RWPE2 (cell line): ENCODE data around the gene IQGAP2.
"Not testable (repeated sequence)": the region's sequence is repeated elsewhere in the genome, so short reads cannot be mapped to it uniquely, and the experiment has no call there.

Source experiments
- ATAC-seq: fragments of 200-7000 bp; cut with Tn5 transposase; 3 replicates; pipeline ENCODE4 v1.9.1; 2021; ENCODE audit warnings: low read depth
- DNase-seq: peaks from one replicate; pipeline ENCODE4 v3.0.0-alpha.2; 2020; ENCODE audit warnings: low spot score
- H3K27ac ChIP-seq: fragments of 450-650 bp; 2 replicates; pipeline ENCODE4 v1.5.1; 2017; ENCODE audit warnings: mild to moderate bottlenecking; ENCODE audit not compliant: poor library complexity, severe bottlenecking
- H3K27me3 ChIP-seq: fragments of 250-450 bp; sonication (Bioruptor Pico); 2 replicates; pipeline ENCODE4 v1.5.1; 2021; ENCODE audit warnings: mild to moderate bottlenecking, moderate library complexity; ENCODE audit not compliant: insufficient read depth, poor library complexity, severe bottlenecking
- H3K36me3 ChIP-seq: fragments of 250-450 bp; sonication (Bioruptor Pico); 2 replicates; pipeline ENCODE4 v1.5.1; 2020; ENCODE audit warnings: low read depth, mild to moderate bottlenecking, moderate library complexity
- H3K4me1 ChIP-seq: fragments of 250-450 bp; sonication (Bioruptor Pico); 2 replicates; pipeline ENCODE4 v1.5.1; 2021; ENCODE audit warnings: mild to moderate bottlenecking, moderate library complexity; ENCODE audit not compliant: insufficient read depth, poor library complexity, severe bottlenecking
- H3K4me3 ChIP-seq: fragments of 250-450 bp; sonication (Bioruptor Pico); 2 replicates; pipeline ENCODE4 v1.5.1; 2021; ENCODE audit warnings: mild to moderate bottlenecking, moderate library complexity; ENCODE audit not compliant: severe bottlenecking
- H3K9me3 ChIP-seq: fragments of 250-450 bp; sonication (Bioruptor Pico); 2 replicates; pipeline ENCODE4 v1.5.1; 2021; ENCODE audit warnings: mild to moderate bottlenecking, moderate library complexity; ENCODE audit not compliant: severe bottlenecking
- TF ChIP-seq, protein P1 (sequence below): fragments of 450-650 bp; IDR thresholded peaks from one replicate; pipeline ENCODE4 v1.5.1; 2017; ENCODE audit warnings: mild to moderate bottlenecking, moderate library complexity; ENCODE audit not compliant: poor library complexity, severe bottlenecking

IQGAP2 gene

DNA sequence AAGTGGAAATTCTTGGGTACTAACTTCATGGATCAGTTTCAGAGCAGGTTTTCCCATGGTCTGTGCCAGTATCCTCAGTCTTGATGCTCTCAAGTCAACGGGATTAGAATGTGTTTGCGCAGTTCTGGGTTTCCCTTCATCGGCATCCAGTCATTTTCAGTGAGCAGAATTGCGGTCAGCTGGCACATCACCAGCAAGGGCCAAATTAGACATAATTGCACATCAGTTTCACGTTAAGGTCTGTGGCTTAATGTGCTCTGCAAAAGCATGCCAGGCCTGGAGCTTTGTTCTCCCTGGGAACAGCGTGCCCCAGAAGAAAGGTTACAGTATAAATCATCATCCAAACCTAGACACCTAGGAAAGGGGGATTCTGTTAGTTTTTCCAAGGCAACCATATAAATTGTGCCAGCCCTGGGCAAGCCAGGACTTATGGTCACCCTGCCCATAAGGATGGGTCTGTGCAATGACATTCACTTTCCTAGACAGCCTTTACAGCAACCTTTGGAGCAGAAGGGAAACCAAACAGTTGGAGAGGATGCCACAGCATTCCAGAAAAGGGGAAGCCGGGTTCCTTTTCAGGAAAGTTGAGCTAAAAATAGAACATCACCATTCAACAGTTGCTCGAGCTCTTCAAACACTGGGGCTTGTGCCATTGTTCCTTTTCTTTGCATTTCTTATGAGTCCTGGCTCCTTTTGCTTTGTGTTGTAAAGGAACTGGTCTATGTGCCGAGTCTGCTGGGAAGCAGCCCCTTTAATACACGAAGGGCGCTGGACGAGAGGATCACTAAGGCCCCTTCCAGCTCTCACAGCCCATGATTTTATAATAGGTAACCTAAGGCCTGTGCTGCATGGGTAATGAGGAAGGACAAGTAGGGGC is 23.1 kb downstream of the IQGAP2 start:
- no peak for DNase-seq

DNA sequence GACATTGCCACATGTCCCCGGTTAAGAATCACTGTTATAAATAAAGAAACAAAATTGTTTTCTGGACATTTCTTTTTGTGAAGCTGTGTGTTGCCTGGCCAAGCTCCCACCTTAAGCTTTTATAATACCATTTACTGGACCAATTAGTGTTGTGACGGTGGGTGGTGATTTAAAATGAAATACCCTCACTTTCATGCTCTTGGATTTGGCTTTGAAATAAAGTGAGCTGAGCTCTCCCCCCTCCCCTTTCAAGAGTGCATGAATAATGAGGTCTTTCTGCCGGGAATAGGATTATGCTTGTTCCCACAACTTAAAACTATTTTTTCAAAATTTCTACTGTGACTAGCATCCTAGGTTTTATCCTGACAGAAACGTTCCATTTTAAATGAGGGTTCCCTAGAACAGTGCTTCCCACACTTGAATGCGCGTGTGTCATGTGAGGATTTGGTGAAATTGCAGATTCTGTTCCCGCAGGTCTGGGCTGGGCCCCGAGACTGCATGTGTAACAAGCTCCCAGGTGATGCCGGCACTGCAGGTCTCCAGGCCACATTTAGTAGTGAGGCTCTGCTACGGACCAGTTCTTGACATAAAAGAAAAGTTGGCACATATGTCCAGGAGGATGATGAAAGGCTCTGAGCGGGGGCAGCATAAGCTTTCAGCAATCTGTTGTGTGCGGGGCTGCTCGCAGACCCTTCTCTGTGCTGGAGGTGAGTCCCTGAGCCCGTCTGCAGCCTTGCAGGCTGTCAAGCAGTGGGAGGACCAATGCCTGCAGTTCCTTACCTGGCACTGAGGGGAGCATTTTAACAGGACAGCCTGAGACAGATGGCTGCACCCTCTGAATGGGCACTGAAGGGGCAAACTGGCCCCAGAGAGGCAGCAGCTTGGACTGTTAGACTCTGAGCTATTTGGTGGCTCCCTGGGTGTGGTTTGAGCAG is 24.4 kb downstream of the IQGAP2 start:
- H3K4me3 ChIP-seq, result no peak overlapping the region

More for the DNA sequence above, 23.1 kb downstream of the IQGAP2 start:
- Histone ChIP-seq H3K4me1 (no peaks in the 10 kb centered on the region), H3K4me3 (no peak overlapping the region), H3K27ac (no peak overlapping the region), H3K36me3 (no peaks in the 10 kb centered on the region), H3K27me3 (no peaks in the 10 kb centered on the region), H3K9me3 (no peaks in the 10 kb centered on the region)
- TF ChIP-seq, protein P1, sequence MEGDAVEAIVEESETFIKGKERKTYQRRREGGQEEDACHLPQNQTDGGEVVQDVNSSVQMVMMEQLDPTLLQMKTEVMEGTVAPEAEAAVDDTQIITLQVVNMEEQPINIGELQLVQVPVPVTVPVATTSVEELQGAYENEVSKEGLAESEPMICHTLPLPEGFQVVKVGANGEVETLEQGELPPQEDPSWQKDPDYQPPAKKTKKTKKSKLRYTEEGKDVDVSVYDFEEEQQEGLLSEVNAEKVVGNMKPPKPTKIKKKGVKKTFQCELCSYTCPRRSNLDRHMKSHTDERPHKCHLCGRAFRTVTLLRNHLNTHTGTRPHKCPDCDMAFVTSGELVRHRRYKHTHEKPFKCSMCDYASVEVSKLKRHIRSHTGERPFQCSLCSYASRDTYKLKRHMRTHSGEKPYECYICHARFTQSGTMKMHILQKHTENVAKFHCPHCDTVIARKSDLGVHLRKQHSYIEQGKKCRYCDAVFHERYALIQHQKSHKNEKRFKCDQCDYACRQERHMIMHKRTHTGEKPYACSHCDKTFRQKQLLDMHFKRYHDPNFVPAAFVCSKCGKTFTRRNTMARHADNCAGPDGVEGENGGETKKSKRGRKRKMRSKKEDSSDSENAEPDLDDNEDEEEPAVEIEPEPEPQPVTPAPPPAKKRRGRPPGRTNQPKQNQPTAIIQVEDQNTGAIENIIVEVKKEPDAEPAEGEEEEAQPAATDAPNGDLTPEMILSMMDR, result no peak
- no peak for ATAC-seq

DNA sequence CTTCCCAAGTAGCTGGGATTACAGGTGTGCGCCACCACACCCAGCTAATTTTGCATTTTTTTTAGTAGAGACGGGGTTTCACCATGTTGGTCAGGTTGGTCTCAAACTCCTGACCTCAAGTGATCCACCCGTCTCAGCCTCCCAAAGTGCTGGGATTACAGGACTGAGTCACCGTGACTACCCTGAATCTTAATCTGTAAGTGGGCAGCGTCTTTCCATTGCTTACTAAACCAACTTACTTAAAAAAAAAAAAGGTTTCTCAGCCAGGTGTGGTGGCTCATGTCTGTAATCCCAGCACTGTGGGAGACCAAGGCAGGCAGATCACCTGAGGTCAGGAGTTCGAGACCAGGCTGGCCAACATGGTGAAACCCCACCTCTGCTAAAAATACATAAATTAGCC is 25.5 kb downstream of the IQGAP2 start:
- not testable (repeated sequence) for ATAC-seq, H3K27ac ChIP-seq, H3K9me3 ChIP-seq, H3K36me3 ChIP-seq, H3K27me3 ChIP-seq, H3K4me3 ChIP-seq, DNase-seq, H3K4me1 ChIP-seq

More for the DNA sequence above, 24.4 kb downstream of the IQGAP2 start:
- Histone ChIP-seq H3K4me1 (no peaks in the 10 kb centered on the region), H3K9me3 (no peaks in the 10 kb centered on the region), H3K27me3 (no peaks in the 10 kb centered on the region), H3K27ac (no peak overlapping the region), H3K36me3 (no peaks in the 10 kb centered on the region)
- TF ChIP-seq, protein P1, result no peak
- ATAC-seq (no peak), DNase-seq (no peak)

DNA sequence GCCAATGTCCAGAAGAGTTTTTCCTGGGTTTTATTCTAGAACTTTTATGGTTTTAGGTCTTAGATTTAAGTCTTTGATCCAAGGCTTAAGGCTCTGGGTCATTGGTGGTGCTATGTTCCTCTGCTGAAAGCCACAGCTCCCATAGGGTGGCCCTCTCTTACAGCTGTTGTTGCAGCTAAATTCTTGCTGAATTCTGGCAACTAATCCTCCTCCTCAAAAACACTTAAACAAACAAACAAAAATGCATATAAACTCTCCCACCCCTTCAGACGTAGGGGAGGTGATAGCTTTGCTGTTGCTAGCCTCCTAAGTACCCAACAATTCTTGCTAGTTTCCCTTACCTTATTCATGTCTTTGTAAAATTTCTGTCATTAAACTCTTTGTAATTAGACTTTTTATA is 30.2 kb downstream of the IQGAP2 start:
- Histone ChIP-seq H3K9me3 (peaks cover 3% of the 10 kb centered on the region), H3K4me3 (no peak overlapping the region), H3K36me3 (no peaks in the 10 kb centered on the region), H3K4me1 (no peaks in the 10 kb centered on the region), H3K27ac (no peak overlapping the region), H3K27me3 (no peaks in the 10 kb centered on the region)
- ATAC-seq (no peak), DNase-seq (no peak)
- TF ChIP-seq, protein P1, result no peak

DNA sequence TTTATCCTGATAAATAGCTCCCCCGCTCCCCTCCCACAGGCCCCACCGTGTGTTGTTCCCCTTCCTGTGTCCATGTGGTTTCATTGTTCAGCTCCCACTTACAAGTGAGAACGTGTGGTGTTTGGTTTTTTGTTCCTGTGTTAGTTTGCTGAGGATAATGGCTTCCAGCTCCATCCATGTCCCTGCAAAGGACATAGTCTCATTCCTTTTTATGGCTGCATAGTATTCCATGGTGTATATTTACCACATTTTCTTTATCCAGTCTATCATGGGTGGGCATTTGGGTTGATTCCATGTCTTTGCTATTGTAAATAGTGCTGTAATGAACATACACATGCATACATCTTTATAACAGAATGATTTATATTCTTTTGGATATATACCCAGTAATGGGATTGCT is 34.4 kb downstream of the IQGAP2 start:
- H3K4me3 ChIP-seq, H3K27ac ChIP-seq, ATAC-seq, H3K9me3 ChIP-seq, H3K36me3 ChIP-seq, DNase-seq, H3K4me1 ChIP-seq, H3K27me3 ChIP-seq: not testable (repeated sequence)
